Brain microvascular endothelial cell (primary cell): Measurements from ENCODE around the gene PSIP1.
"Not testable (repeated sequence)": the region's sequence is repeated elsewhere in the genome, so short reads cannot be mapped to it uniquely, and the experiment has no call there.

ENCODE experiments used
- DNase-seq: peaks from one replicate; pipeline ENCODE4 v3.0.0-alpha.2; 2020
- H3K27ac ChIP-seq: fragments of 250-450 bp; sonication (Bioruptor Pico); 2 replicates; pipeline ENCODE4 v1.5.1; 2020; ENCODE audit warnings: mild to moderate bottlenecking, moderate library complexity
- H3K27me3 ChIP-seq: fragments of 250-450 bp; sonication (Bioruptor Pico); replicated peaks from 2 replicates; pipeline ENCODE4 v1.5.1; 2020; ENCODE audit warnings: mild to moderate bottlenecking
- H3K36me3 ChIP-seq: fragments of 250-450 bp; sonication (Bioruptor Pico); replicated peaks from 2 replicates; pipeline ENCODE4 v1.5.1; 2020; ENCODE audit warnings: mild to moderate bottlenecking
- H3K4me3 ChIP-seq: 2 replicates; pipeline ENCODE4 v1.5.1; 2011; ENCODE audit warnings: low read depth, mild to moderate bottlenecking, control low read depth, low read length, moderate library complexity
- CTCF ChIP-seq: IDR thresholded peaks from 2 replicates; pipeline ENCODE4 v1.5.1; 2011; ENCODE audit warnings: low read depth, mild to moderate bottlenecking, moderate library complexity, low read length, control low read depth, inconsistent platforms; ENCODE audit errors: missing control alignments
- in situ Hi-C: cut with HindIII; loops from 2 replicates; pipeline ENCODE4 v1.10.0; 2017; ENCODE audit warnings: low sequenced_read_pairs, low pct_ligation_motif_present

The PSIP1 gene

GRCh38 chr9:15438891-15439290, 71.9 kb downstream of the PSIP1 start:
- DNase-seq, result no peak
- no peaks in the 10 kb centered on the region for H3K27me3 ChIP-seq
- no peak overlapping the region for H3K27ac ChIP-seq
- H3K36me3 ChIP-seq, result peaks cover 29% of the 10 kb centered on the region
- no peak overlapping the region for H3K4me3 ChIP-seq
- TF ChIP-seq CTCF, result no peak
- in situ Hi-C loops, result no loop called here

DNA sequence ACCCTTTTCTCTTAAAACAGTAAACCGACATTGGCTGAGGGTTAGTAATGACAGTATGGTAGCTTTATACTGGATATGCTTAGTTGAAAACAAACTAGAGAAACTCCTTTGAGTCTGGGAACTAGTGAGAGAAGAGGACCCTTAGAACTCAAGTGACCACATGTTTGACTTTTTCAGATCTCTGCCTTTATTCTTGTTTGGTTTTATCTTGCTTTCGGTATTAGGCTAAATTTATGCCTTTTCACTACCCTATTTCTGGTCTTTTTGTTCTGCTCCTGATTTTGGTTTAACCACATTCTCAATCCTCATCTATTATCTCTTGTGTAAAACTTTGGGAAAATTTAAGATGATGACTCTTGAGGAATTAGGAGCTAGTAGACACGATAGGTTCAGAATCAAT, 77.1 kb downstream of the PSIP1 start:
- H3K27ac ChIP-seq, result no peak overlapping the region
- DNase-seq, result no peak
- no peak overlapping the region for H3K4me3 ChIP-seq
- in situ Hi-C loops, result no loop called here
- TF ChIP-seq CTCF, result no peak
- H3K36me3 ChIP-seq, result peaks cover 27% of the 10 kb centered on the region
- H3K27me3 ChIP-seq, result no peaks in the 10 kb centered on the region

- DNase-seq, result no peak
- Histone ChIP-seq H3K27me3 (no peaks in the 10 kb centered on the region), H3K4me3 (no peak overlapping the region), H3K27ac (no peak overlapping the region), H3K36me3 (peaks cover 27% of the 10 kb centered on the region)
- in situ Hi-C loops, result no loop called here
- no peak for TF ChIP-seq CTCF
These were observed 77.6 kb downstream of the PSIP1 start for GRCh38 chr9:15433191-15433590.

DNA sequence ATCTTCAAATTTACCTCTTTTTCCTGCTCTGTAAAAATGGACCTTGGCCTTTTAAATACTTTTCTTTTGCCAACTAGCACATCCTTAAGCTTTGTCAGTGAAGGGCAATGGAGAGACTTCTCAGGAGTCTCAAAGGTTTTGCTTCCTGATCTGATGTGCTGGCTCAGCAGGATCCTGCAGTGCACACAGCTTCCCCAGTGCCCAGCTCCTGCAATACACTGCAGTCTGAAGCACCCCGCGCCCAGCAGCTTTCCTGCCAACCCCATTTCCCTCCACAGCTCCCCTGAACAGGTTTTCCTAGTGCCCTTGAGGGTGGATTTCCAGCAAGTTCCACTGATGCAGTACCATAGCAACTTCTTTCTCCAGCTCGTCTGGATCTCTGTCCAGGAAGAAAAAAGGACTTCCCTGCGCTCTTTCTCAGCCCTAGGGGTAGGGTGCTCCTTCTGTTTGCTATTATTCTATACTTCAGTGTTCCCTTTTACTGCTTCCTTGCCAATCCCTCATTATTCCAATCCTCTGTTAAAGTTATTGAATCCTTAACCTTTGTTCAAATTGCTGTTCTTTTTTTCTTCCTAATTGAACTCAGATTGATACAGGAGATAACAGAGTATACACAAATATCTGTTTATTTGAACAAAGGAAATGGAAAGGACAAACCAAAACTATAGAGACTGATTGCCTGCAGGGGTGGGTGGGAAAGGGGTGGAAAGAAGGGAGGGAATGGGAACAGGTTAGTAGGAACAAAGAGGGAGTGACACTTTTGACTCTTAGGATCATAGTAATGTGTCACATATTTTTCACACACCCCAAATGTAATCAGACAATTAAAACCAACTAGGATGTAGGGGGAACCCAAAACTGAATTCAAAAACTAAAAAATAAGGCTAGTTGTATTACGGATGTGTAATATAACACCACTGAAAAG, 79.6 kb downstream of the PSIP1 start:
- no peak overlapping the region for H3K4me3 ChIP-seq
- peaks cover 23% of the 10 kb centered on the region for H3K36me3 ChIP-seq
- in situ Hi-C loops, result no loop called here
- no peak for TF ChIP-seq CTCF
- no peak overlapping the region for H3K27ac ChIP-seq
- DNase-seq, result no peak
- no peaks in the 10 kb centered on the region for H3K27me3 ChIP-seq

DNA sequence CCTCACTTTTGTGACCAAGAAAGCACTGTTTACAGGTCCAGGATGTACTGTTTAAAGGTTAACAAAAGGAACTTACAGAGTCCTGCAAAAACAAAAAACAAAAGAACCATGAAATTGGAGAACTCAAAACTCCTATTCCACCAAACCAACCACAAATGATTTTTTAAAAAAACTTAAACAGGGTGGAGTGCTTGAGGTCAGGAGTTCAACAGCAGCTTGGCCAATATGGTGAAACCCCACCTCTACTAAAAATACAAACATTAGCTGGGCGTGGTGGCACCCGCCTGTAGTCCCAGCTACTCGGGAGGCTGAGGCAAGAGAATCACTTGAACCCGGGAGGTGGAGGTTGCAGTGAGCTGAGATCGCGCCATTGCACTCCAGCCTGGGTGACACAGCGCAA, 83.1 kb downstream of the PSIP1 start:
- DNase-seq, H3K27me3 ChIP-seq, in situ Hi-C loops, H3K27ac ChIP-seq, H3K4me3 ChIP-seq: not testable (repeated sequence)
- H3K36me3 ChIP-seq, result peaks cover 14% of the 10 kb centered on the region

DNA sequence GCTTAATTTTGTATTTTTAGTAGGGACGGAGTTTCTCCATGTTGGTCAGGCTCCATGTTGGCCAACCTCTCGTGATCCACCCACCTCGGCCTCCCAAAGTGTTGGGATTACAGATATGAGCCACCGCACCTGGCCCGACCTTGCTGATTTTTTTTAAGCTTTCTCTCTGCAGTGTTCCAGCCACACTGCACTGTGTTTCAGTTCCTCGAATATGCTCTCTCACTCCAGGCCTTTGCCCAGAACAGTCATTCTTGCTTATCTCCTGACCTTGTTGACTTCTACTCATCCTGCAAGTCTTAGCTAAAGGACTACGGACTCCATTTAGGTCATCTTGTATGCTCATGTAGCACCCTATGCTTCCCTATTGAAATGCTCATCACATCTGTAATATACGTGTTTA, 84.8 kb downstream of the PSIP1 start:
- TF ChIP-seq CTCF, result no peak
- Histone ChIP-seq H3K27me3 (no peaks in the 10 kb centered on the region), H3K36me3 (peaks cover 14% of the 10 kb centered on the region), H3K4me3 (no peak overlapping the region), H3K27ac (no peak overlapping the region)
- in situ Hi-C loops, result no loop called here
- no peak for DNase-seq
